NOMO-1 treated with dmso at 0.1 percent for 144 hours (cell line): ENCODE data around the gene PRUNE2.

Source experiments
- DNase-seq: peaks from one replicate; lab custom pipeline; 2025; ENCODE audit not compliant: unreplicated experiment; lab: John Stamatoyannopoulos, UW

The PRUNE2 gene

GRCh38 chr9:76803762-76804161 is 102.2 kb downstream of the PRUNE2 start:
- DNase-seq = no peak

- DNase-seq = no peak
Measured at GRCh38 chr9:76803083-76803482, 102.8 kb downstream of the PRUNE2 start.

DNA sequence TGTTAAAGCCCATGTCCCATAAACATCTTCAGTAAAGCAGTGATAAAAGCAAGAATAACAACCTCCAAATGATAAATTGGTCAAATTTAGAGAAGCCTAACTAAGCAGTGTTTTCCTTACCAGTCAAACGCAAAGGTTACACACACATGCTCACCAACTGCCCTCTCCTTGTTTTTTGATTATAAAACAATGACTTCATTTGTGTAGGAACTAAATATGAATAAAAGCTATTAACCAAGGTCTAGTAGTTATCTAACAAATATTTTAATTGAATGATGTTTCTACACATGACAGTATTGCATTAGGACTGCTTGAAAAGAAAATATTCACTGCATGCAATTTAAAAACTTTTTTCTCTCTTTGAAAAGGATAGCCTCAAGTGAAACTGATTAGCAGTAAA is 105.0 kb downstream of the PRUNE2 start:
- no peak for DNase-seq

- DNase-seq = no peak
Measured at GRCh38 chr9:76799473-76799872, 106.4 kb downstream of the PRUNE2 start.

DNA sequence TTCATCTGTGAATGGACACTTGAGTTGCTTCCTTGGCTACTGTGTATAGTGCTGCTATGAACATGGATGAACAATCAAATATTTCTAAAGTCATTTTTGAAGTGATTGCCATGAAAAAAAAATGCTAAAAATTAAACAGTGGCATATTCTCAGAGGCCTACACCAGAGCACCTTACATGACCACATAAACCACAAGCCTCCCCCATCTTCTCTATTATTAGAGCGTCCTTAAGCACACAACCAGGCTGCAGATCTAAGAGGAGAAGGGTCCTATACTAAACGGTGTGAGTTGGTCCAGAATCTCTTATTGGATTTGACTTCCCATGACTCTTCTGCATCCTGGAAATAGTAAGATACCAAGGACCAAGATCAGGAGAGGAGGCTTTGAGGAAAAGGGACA is 107.4 kb downstream of the PRUNE2 start:
- DNase-seq = no peak

GRCh38 chr9:76796296-76796695 is 109.6 kb downstream of the PRUNE2 start:
- no peak for DNase-seq

DNA sequence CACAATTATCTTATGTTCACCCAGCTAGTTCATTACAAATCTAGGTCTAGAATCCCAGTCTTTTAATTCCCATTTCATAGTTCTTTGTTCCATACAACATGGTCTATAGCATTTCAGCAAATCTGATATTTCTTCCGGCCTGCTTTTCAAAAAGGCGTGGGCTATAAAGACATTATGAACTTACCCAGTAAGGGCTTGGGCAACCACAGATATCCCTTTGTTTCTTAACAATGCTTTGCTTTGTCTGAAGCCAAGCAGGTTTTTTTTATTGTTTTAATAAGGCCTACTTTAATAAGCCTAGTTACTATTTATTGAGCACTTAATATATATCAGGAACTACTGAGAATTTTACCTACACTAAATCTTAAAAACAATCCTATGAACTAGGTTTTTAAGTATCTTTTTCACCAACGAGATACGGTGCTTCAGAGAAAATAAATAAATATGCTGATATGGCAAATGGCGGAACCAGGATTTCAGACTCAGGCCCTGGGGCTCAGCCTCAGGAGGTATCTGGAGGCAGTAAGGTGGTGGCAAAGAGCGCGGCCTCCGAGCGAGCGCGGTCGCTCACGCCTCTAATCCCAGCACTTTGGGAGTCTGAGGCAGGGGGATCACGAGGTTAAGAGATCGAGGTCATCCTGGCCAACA is 112.0 kb downstream of the PRUNE2 start:
- DNase-seq = no peak

DNA sequence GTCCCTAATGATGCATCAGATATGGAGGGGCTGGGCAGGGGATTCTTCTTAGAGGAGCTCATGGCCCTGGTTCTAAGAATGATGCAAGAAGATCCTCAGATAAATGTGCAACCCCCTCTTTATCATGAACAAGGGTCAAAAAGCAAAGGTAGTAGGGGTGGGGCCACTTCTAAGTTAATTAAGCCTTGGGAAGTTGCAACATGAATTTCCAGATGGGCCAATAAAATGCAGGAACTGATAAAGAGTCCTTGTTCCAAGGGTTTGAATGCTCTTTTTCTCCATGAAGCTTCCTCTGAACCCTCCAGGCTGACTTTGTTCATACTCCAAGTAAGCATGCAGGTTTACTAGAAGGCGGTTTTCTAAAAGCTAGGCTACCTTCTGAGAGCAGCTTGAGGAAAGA is 116.1 kb downstream of the PRUNE2 start:
- DNase-seq = no peak

DNA sequence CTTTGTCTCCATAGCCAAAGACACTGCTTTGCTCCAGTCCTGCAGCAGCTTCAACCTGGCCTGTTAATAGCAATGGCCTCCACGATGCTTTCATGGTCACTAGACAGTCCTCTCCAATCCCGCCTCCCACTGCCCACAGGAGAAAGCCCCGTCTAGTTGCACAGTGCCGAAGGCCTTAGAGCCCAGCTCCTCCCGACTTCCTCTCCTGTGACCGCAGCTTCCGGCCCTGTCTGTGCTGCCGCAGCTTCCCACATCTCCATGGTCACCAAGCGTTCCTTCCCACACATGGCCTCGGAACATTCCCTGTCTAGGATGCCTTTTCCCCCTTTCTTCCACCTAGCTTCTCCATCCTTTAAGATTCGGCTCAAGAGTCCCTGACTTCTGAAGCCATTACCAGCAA is 118.2 kb downstream of the PRUNE2 start:
- no peak for DNase-seq

- DNase-seq = no peak
Measured at GRCh38 chr9:76785501-76785900, 120.4 kb downstream of the PRUNE2 start.

DNA sequence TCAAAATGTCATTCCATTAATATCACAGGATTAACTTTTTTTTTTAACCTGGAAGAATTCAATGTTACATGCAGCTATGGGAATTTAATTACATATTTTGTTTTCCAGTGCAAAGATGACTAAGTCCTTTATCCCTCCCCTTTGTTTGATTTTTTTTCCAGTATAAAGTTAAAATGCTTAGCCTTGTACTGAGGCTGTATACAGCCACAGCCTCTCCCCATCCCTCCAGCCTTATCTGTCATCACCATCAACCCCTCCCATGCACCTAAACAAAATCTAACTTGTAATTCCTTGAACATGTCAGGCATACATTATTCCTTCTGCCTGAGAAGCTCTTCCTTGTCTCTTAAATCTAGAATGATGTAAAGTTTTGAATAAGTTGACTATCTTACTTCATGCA is 121.0 kb downstream of the PRUNE2 start:
- DNase-seq = no peak

DNA sequence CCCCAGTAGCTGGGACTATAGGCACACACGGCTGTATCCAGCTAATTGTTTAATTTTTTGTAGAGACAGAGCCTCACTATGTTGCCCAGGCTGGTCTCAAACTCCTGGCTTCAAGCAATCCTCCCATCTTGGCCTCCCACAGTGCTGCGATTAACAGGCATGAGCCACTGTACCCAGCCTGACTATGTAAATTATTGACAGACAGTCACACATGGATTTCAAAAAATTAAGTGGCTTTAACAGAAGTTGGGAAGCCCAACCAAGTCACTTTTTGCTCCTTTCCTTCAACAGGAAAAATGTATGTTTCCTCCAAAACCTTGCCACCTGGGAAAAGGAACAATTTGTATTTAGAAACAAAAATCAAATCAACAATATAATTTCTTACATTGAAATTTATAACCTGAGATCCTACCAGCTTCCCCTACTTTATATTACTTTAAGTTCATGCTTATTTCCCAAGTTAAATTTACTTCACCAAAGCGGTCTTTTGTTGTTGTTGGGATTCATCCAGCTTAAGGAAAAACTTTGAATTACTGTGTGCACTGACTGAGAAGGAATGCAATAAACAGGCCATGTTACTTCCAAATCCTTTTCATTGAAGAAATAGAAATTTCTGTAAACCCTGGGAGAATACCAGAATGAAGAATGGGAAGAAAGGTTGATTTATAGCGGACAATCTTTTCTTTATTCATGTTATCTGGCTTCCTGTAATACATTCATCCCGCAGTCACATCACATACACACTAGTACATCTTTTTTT is 133.0 kb downstream of the PRUNE2 start:
- DNase-seq = no peak

- DNase-seq = no peak
Measured at GRCh38 chr9:76766126-76766525, 139.8 kb downstream of the PRUNE2 start.

- DNase-seq = no peak
Measured at GRCh38 chr9:76764138-76764537, 141.8 kb downstream of the PRUNE2 start, which contains the start of gene PCA3. TSS of gene PCA3 (plus strand) at chr9:76764438.

- no peak for DNase-seq
Measured at GRCh38 chr9:76761448-76761847, 144.5 kb downstream of the PRUNE2 start.

- DNase-seq = no peak
Measured at GRCh38 chr9:76759732-76760131, 146.2 kb downstream of the PRUNE2 start.

- no peak for DNase-seq
Measured at GRCh38 chr9:76758476-76758875, 147.4 kb downstream of the PRUNE2 start.

GRCh38 chr9:76756941-76757673 is 148.8 kb downstream of the PRUNE2 start:
- DNase-seq = no peak

DNA sequence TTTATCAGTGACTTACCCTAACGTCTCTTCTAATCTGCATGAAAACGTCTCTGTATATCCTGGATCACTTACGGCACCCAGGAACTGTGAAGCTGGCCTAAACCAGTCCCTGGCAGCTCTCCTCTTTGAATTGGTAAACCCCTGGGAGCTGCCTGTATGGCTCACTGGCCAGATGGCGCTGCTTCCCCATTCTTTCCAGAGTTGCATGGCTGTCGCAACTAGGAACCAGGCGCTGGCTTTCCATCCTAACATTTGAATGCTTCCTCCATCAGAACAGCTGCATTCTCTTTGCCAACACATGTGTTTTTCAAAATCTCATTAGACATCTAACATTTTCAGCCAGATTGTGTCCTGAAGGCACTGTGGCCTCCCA is 149.7 kb downstream of the PRUNE2 start:
- no peak for DNase-seq

DNA sequence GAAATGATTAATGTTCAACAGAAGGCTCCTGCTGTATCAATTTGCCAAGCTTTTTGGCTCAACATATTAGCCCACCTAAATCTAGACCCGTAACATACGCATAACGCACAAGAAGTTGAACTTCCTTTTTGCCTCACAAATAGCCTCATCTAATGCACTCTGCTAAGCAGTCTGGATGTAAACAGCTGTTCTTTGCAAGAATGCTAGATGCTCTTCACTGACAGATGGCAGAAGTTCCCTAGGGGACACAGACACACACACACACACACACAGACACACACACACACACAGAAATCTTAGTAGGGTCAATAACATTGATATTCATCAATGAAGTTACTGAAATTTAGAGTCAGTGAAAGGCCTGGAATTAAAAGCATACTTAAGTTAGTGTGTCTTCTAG is 154.9 kb downstream of the PRUNE2 start:
- DNase-seq = no peak

DNA sequence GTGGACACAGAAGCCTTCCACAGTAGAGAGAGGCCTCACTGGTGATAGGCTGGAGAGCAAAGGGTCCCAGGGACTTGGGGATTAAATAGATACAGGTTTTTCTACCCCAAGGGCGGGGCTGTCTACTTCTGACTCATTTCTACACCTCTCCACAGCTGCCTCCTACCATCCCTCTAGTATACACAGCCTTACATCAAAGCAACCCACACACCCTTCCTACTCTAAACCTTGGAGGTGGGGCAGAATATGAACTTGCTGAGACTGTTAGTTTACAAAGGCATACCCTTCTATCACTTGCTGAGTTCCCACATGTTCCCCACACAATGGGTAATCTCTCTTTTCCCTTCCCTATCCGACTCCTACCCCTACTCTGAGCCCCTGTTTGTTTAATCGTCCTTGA is 161.6 kb downstream of the PRUNE2 start:
- no peak for DNase-seq

- DNase-seq = no peak
Measured at GRCh38 chr9:76743931-76744330, 162.0 kb downstream of the PRUNE2 start.
